Measurements from ENCODE around the gene SNUPN.
A peak's percentile ranks its signal among the peaks of the same experiment; 100 is the strongest.
"Not testable (repeated sequence)": the region's sequence is repeated elsewhere in the genome, so short reads cannot be mapped to it uniquely, and the experiment has no call there.

The SNUPN gene

GRCh38 chr15:75653347-75653913 is 27.9 kb upstream of the SNUPN start:
- DNase-seq, result peak; percentile 55

GRCh38 chr15:75651810-75652543 is 26.5 kb upstream of the SNUPN start:
- DNase-seq, result no peak

- DNase-seq, result no peak
These were observed 25.6 kb upstream of the SNUPN start for GRCh38 chr15:75650908-75651809.

DNA sequence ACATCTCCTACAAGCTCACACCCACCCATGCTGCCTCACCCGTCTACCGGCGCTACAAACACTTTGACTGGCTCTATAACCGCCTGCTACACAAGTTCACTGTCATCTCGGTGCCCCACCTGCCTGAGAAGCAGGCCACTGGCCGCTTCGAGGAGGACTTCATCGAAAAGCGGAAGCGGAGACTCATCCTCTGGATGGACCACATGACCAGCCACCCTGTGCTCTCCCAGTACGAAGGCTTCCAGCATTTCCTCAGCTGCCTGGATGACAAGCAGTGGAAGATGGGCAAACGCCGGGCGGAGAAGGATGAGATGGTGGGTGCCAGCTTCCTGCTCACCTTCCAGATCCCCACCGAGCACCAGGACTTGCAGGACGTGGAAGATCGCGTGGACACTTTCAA is 24.3 kb upstream of the SNUPN start:
- no peak for DNase-seq

GRCh38 chr15:75649045-75649761 is 23.7 kb upstream of the SNUPN start:
- DNase-seq, result no peak

DNA sequence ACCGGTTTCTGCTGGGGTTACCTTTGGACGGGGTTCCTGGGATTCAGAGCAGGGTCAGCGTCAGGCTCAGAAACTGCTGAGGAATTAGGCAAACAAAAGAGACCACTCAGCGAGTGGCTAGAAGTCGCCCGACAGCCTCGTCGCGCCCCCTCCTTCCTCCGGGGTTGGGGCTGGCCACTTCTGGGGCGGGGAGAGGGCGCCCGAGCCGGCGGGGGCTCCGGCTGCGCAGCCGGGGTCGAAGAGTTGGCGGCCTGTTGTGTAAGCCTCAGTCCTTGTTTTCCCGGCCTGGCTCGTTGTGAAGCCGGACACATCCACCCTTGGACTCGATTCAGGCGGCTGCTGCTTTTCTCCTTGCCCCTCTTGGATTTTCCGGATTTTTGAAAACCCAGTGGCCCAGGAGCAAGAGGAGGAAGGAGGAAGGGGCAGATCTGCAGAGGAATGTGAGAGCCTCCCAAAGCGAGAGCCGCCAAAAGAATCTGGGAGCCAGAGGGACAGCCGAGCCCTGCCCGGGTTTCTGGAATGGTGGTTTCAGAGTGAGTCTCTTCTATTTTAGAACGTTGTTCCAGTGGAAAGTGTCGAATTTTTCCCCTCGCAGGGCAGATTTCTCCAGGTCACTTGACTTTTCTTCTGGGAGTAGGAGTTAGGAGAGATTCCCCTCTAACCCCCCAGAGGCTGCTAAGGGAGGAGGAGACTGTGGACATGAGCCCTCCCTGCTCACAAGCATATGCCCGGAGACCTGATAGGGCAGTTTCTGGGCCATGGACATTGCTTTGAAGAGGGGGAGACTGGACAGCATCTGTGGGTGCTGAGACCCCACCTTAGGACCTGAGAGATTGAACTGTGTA is 22.9 kb upstream of the SNUPN start:
- DNase-seq, result no peak

GRCh38 chr15:75647370-75648155 is 22.0 kb upstream of the SNUPN start, which contains the start of gene SNX33:
Gene SNX33 (plus strand): TSS chr15:75647912. CDS start chr15:75649103, 1,191 bp downstream.
- peak; percentile 92 for DNase-seq

DNA sequence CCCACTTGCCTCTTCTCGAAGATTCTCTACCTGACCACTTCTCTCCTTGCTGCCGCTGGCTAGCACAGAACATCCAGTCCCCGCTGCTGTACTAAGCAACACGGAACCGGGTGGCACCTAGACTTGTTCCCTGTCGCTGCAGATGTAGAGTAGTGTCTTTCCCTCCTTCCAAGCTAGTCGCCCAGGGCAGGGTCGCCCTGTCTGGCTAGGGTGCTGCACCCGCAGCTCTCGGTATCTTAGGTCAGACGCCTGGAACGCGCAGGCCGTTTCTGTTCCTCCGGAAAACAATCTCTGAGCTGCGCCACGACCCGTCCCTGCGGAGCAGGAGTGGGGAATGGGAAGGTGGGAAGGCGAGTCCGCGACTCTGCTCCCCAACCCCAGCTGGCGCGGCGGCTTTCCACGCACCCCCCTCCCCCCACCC is 21.4 kb upstream of the SNUPN start:
- DNase-seq, result no peak

DNA sequence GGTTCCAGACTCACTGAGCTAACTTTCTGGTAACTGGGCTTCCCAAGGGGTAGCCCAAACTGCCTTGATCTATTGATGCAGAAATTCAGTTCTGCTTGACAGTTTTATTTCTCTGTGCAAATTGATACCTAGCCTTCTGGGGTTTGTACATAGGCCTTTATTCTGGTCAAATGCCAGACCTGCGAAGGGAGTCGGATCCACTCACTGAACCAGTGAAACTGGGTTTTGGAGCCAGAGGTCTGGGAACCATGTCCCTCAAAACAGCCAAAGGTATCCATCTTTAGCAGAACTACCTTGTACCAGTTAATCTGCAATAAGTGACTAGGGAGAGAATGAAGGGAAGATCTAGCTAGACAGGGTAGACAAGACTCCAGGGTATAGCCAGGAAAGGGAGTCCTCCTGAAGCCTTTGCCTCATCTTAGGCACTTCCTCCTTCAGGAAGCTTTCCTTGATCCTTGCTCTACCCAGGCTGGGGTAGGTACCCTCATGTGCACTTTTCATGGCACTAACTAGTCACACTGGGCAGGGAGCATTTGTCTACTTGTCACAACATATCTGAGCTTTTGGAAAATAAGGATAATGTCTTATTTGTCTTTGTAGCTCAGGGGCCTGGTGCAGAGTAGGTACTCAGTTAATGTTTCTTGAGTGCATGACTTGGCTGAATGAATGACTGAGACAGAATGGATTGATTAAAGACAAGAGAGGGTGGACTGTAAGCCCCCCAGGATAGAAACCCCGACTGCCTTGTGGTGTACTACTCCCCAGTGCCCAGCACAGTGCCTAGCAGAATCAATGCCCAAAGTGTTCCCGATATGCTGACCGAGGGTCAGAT is 20.8 kb upstream of the SNUPN start:
- DNase-seq, result no peak

DNA sequence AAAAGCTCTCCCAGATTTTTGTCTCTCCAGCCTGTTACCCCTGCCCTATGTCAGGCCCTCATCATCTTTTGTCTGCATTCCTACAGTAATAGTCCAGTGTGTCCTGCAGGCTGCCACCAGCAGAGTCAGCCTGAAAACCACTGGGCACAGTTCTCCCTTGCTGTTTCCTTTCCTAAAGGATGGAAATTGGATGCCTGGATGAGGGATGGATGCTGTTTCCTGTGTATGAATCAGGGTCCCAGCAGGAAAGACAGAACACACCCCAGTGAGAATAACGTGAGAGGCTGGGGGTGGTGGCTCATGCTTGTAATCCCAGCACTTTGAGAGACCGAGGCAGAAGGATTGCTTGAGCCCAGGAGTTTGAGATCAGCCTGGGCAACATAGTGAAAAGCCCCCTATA is 18.9 kb upstream of the SNUPN start:
- no peak for DNase-seq

DNA sequence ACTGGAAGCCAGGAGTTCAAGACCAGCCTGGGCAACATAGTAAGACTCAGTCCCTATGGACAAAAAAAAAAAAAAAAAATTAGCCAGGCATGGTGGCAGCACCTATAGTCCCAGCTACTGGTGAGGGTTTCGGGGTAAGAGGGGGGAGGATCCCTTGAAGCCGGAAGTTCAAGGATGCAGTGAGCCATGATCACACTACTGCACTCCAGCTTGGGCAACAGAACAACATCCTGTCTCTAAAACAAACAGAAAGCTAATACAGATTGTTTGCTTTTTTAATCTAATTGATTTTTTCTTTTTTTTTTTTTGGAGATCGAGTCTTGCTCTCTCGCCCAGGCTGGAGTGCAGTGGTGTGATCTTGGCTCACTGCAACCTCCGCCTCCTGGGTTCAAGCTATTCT is 16.1 kb upstream of the SNUPN start:
- DNase-seq, result no peak

DNA sequence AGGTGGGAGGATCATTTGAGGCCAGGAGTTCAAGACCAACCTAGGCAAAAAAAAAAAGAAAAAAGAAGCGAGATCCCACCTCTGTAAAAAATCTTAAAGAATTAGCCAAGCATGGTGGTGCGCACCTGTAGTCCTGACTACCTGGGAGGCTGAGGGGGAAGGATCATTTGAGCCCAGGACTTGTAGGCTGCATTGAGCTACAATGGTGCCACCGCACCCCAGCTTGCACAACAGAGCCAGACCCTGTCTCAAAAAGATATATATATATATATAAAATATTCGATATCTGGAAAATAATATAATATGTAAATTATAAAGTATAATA is 15.6 kb upstream of the SNUPN start:
- no peak for DNase-seq

DNA sequence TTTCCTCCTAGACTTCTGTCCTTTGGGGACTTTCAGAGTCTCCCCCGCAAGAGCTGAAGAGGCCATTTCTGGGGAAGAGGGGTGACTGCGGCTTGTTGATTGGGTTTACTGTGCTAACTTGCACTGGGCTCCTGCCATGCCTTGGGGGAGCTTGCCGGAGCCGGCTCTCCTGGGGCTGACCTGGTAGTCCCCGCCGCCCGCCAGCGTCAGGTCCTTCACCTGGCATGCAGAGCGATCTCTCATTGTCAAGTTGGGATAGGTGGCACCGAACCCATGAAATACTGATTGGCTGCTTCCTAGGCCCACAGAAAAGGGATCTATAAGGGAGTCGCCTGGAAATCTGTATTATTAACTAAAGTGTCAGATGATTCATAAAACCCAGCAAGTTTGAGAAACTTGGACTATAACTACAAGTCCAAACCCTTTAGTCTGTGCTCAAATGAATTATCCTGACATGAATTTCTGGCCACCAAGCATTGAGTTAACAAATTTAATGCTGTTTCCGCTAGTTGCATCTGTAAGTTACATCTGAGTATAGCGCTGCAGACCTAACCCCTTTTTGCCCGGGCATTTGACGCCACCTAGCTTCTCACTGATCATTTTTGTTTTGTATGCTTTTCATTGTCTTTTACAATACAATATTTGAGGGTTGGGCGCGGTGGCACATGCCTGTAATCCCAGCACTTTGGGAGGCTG is 15.1 kb upstream of the SNUPN start:
- DNase-seq, result peak; percentile 78

DNA sequence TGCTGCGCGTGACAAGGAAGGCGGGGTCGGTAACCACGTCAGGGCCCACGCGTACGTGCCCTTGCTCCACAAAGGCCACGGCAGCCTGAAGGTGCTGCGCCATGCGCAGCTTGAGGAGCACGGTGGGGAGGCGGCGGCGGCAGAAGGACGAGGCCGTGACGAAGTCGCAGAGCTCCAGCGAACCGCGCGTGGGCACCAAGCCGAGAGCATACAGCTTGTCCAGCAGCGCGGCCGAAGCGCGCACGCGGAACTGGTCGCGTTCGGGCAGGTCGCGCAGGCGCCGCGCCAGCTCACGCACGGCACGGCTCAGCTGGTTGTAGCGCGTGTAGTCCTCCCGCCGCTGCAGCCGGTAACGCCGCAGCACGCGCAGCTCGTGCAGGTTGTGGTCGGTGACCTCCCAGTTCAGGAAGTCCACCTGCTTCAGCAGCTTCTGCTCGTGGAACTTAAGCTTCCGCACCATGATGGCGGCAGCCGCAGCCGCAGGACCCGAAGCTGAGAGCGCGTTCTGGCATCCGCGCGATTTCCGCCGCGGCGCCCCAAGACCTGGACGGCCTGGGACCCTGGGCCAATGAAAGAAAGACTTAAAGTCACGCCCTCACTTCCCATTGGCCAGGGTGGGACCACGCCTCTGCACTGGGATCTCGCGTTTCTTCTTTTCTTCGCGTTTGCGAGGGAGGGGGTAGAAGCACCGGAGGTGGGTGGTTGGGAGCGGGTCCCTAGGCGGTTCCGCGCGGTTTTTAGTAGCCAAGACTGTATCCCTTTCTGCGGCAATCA is 14.4 kb upstream of the SNUPN start, which contains the start of gene IMP3:
TSS of gene IMP3 (minus strand) at position 516 of the 774 bp plus-strand sequence. CDS start at position 460, 56 bp downstream.
- peak; percentile 99 for DNase-seq

DNA sequence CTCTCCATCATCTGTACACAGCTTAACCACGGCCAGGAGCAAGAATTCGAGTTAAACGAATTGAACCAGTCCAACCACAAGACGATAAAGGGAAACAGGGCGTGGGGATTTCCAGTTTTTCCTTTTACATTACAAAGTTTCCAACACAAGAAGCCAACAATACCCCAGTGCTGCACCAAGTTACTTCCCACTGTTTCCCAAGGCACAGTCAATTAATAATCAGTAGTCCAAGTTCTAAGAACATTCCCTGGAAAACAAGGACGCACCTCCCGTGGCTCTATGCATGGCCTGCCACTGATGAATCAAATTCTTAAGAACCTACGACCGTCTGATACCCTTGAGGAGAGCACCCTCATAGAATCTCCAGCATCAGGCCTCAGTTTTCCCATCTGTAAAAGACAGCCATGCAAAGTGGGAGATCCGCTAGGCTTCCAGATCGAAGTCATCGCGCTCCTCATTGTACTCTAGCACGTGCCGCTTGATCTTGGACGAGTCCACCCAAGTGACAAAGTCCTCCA is 13.7 kb upstream of the SNUPN start:
- DNase-seq, result no peak

DNA sequence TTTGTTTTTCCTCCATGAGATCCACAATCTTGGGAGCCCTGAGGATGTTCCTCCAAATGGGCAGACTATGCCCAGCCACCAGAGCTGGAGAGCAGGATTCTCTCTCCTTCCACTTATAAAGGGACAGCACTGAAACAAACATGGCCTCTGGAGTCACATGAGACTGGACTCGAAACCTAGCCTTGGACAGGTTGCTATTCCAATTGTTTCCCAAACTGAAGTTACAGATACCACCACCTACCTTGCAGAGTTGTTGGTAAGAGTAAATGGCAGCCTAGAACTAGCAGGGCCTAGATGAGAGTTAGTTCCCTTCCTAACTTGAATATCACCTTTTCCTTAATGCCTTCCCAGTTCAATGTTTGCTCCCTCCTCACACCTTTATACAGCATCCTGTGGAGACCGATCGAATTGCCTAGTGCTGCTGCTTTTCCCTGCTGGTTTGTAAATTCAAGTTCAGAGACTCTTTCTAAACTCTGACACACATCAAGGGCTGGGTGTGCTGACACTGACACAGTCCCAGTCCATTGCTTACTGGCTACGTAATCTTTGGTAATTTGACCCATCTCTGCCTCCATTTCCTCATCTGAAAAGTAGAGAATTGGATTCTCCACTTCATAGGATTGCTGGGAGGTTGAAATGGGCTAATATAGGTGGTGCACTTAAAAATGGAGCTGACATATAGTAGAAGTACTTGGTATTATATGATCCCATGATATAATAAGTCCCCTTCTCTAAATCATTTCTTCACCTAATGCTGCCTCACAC is 11.9 kb upstream of the SNUPN start:
- DNase-seq, result no peak

DNA sequence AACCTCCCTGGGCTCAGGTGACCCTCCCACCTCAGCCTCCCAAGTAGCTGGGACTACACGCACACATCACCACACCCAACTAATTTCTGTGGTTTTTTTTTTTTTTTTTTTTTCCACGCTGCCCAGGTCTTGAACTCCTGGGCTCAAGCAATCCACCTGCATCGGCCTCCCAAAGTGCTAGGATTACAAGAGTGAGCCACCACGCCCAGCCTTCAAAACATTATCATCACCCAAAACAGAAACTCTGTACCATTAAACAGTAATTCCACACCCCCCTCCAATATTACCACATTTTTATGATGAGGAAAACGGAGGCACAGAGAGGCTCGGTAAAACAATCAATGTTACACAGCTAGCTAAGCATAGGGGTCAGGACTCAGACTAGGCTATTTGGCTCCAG is 10.5 kb upstream of the SNUPN start:
- no peak for DNase-seq

GRCh38 chr15:75633922-75634321 is 8.4 kb upstream of the SNUPN start:
- DNase-seq, result not testable (repeated sequence)

All from eye (tissue), 1 donor.